Testis (tissue), 2 donors: Measurements from ENCODE around the gene CTDP1.

Experiments used
- POLR2A ChIP-seq: fragments of 450-650 bp; IDR thresholded peaks from one replicate; pipeline ENCODE4 v1.6.1; 2017; ENCODE audit warnings: antibody characterized with exemption, mild to moderate bottlenecking, moderate library complexity
- TF ChIP-seq, protein P1 (sequence below), 3 experiments: fragments of 450-650 bp in 2 of 3; fragments of 200-600 bp in 1 of 3; sonication (generic) in 1 of 3; IDR thresholded peaks; one replicate each; pipeline ENCODE4 v1.5.1; 2016 to 2019; ENCODE audit warnings: antibody characterized with exemption in 3 of 3, mild to moderate bottlenecking in 2 of 3, moderate library complexity in 1 of 3

DNA sequence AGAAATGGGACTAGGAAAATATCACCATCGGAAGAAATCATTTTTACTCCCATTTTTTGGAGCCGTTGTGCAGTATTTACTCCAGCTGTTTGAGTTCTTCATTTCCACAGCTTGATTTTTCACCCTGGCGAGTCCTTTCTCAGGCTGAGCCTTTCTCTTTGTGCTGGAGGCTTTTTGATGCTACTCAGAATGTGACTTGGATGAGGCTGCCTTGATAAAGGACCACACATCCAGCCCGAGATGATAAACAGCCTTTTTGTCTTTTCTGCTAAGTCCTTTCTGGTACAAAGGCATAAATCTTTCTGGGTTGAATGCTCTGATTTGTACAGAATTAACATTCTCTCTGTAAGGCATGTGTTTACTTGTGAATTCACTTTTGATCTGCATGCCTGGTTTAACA is 17.6 kb upstream of the CTDP1 start:
- TF ChIP-seq, protein P1, sequence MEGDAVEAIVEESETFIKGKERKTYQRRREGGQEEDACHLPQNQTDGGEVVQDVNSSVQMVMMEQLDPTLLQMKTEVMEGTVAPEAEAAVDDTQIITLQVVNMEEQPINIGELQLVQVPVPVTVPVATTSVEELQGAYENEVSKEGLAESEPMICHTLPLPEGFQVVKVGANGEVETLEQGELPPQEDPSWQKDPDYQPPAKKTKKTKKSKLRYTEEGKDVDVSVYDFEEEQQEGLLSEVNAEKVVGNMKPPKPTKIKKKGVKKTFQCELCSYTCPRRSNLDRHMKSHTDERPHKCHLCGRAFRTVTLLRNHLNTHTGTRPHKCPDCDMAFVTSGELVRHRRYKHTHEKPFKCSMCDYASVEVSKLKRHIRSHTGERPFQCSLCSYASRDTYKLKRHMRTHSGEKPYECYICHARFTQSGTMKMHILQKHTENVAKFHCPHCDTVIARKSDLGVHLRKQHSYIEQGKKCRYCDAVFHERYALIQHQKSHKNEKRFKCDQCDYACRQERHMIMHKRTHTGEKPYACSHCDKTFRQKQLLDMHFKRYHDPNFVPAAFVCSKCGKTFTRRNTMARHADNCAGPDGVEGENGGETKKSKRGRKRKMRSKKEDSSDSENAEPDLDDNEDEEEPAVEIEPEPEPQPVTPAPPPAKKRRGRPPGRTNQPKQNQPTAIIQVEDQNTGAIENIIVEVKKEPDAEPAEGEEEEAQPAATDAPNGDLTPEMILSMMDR (IDR thresholded peaks at IDR 0.05): no peak
- no peak for TF ChIP-seq POLR2A
